Neural cell (in vitro differentiated cells): Measurements from ENCODE around the gene HEXIM2. TPM values are rescaled to one million over a fixed set of nuclear protein-coding genes. Genes with fewer than 3 reads are reported as not detected.

Experiments
- H2AFZ ChIP-seq: fragments of 200-600, 300-800 bp; sonication (generic), shearing (Covaris generic); 2 replicates; pipeline ENCODE4 v1.6.0; 2014; ENCODE audit warnings: low read depth, mild to moderate bottlenecking, antibody characterized with exemption, low read length, moderate library complexity
- H3F3A ChIP-seq: fragments of 200-600 bp; shearing (Covaris generic); 2 replicates; pipeline ENCODE4 v1.6.1; 2016; ENCODE audit warnings: mild to moderate bottlenecking, moderate library complexity, mixed read lengths, antibody characterized with exemption, low read length; ENCODE audit not compliant: insufficient read depth, poor library complexity, severe bottlenecking
- H3K27ac ChIP-seq: fragments of 200-600, 300-800 bp; sonication (generic), shearing (Covaris generic); 2 replicates; pipeline ENCODE4 v1.5.1; 2014; ENCODE audit warnings: mild to moderate bottlenecking, low read length, moderate library complexity
- H3K27me3 ChIP-seq: fragments of 300-800, 200-600 bp; sonication (generic), shearing (Covaris generic); 2 replicates; pipeline ENCODE4 v1.6.0; 2014; ENCODE audit warnings: mild to moderate bottlenecking, low read depth, low read length, moderate library complexity; ENCODE audit not compliant: insufficient read depth
- H3K36me3 ChIP-seq: fragments of 300-800, 200-600 bp; sonication (generic), shearing (Covaris generic); 2 replicates; pipeline ENCODE4 v1.5.1; 2014; ENCODE audit warnings: mild to moderate bottlenecking, antibody characterized with exemption, low read length, moderate library complexity; ENCODE audit not compliant: insufficient read depth
- H3K4me2 ChIP-seq: fragments of 300-800, 200-600 bp; sonication (generic), shearing (Covaris generic); 2 replicates; pipeline ENCODE4 v1.6.0; 2014; ENCODE audit warnings: mild to moderate bottlenecking, low read length
- H3K4me3 ChIP-seq: fragments of 300-800, 200-600 bp; sonication (generic), shearing (Covaris generic); 2 replicates; pipeline ENCODE4 v1.5.1; 2014; ENCODE audit warnings: mild to moderate bottlenecking, low read length, moderate library complexity
- H3K79me2 ChIP-seq: fragments of 200-600 bp; shearing (Covaris generic); replicated peaks from 2 replicates; pipeline ENCODE4 v1.6.0; 2014; ENCODE audit warnings: mild to moderate bottlenecking, low read length, moderate library complexity; ENCODE audit not compliant: insufficient read depth
- H3K9ac ChIP-seq: fragments of 300-800, 200-600 bp; sonication (generic), shearing (Covaris generic); 2 replicates; pipeline ENCODE4 v1.6.1; 2016; ENCODE audit warnings: mild to moderate bottlenecking, low read length, mixed read lengths
- H3K9me2 ChIP-seq: fragments of 200-600 bp; shearing (Covaris generic); 2 replicates; pipeline ENCODE4 v1.6.1; 2016; ENCODE audit warnings: mild to moderate bottlenecking, low read length, mixed read lengths; ENCODE audit not compliant: insufficient read depth
- H3K9me3 ChIP-seq: fragments of 200-600, 300-800 bp; sonication (generic), shearing (Covaris generic); 2 replicates; pipeline ENCODE4 v1.6.1; 2016; ENCODE audit warnings: mild to moderate bottlenecking, mixed run types, low read length, moderate library complexity, mixed read lengths
- H4K20me1 ChIP-seq: fragments of 200-600 bp; shearing (Covaris generic); 2 replicates; pipeline ENCODE4 v1.6.1; 2016; ENCODE audit warnings: mild to moderate bottlenecking, mixed run types; ENCODE audit not compliant: insufficient read depth
- CTCF ChIP-seq: fragments of 450-650 bp; IDR thresholded peaks from 2 replicates; pipeline ENCODE4 v1.5.1; 2014; ENCODE audit warnings: antibody characterized with exemption, mild to moderate bottlenecking, moderate library complexity; ENCODE audit not compliant: poor library complexity, severe bottlenecking
- EP300 ChIP-seq: fragments of 450-650 bp; conservative IDR thresholded peaks from 2 replicates; pipeline ENCODE4 v1.6.1; 2014; ENCODE audit warnings: antibody characterized with exemption, mild to moderate bottlenecking, moderate library complexity; ENCODE audit not compliant: poor library complexity, severe bottlenecking
- EZH2 ChIP-seq: fragments of 200-600, 300-800 bp; shearing (Covaris generic), sonication (generic); IDR thresholded peaks from 2 replicates; pipeline ENCODE4 v1.6.1; 2014; ENCODE audit warnings: antibody characterized with exemption, low read length, borderline replicate concordance, mild to moderate bottlenecking; ENCODE audit not compliant: insufficient read depth, poor library complexity, severe bottlenecking
- MXI1 ChIP-seq: fragments of 450-650 bp; conservative IDR thresholded peaks from 2 replicates; pipeline ENCODE4 v1.6.1; 2014; ENCODE audit warnings: antibody characterized with exemption, mild to moderate bottlenecking; ENCODE audit not compliant: poor library complexity, severe bottlenecking
- POLR2AphosphoS5 ChIP-seq: IDR thresholded peaks from 2 replicates; pipeline ENCODE4 v1.6.1; 2012
- RAD21 ChIP-seq: fragments of 450-650 bp; conservative IDR thresholded peaks from 2 replicates; pipeline ENCODE4 v1.6.1; 2014; ENCODE audit warnings: antibody characterized with exemption, mild to moderate bottlenecking, moderate library complexity
- REST ChIP-seq: IDR thresholded peaks from 2 replicates; pipeline ENCODE4 v1.6.1; 2012; ENCODE audit warnings: borderline replicate concordance
- SMC3 ChIP-seq: fragments of 450-650 bp; conservative IDR thresholded peaks from 2 replicates; pipeline ENCODE4 v1.6.1; 2014; ENCODE audit warnings: antibody characterized with exemption, mild to moderate bottlenecking, moderate library complexity; ENCODE audit not compliant: poor library complexity
- TAF1 ChIP-seq: IDR thresholded peaks from 2 replicates; pipeline ENCODE4 v1.6.1; 2012; ENCODE audit warnings: low read depth
- polyA plus RNA-seq: library from polyadenylated mRNA; depleted of rRNA; stranded (reverse); fragments of >200 nt; gene quantifications from 2 replicates; pipeline ENCODE4 v1.2.3, GENCODE V29; 2014

The HEXIM2 gene
- polyA plus RNA-seq, 1 donor from 2014 or later = 13.9 TPM

GRCh38 chr17:45197555-45198334 is 36.1 kb downstream of the HEXIM2 start:
- H3F3A ChIP-seq = no peaks in the 10 kb centered on the region
- no peak overlapping the region for H3K9ac ChIP-seq
- no peaks in the 10 kb centered on the region for H3K9me2 ChIP-seq
- H3K27me3 ChIP-seq = no peaks in the 10 kb centered on the region
- H3K9me3 ChIP-seq = no peaks in the 10 kb centered on the region
- H3K4me2 ChIP-seq = no peak overlapping the region
- no peak overlapping the region for H2AFZ ChIP-seq
- H3K27ac ChIP-seq = no peak overlapping the region
- H3K79me2 ChIP-seq = no peaks in the 10 kb centered on the region
- H4K20me1 ChIP-seq = no peaks in the 10 kb centered on the region
- no peaks in the 10 kb centered on the region for H3K36me3 ChIP-seq
- no peak overlapping the region for H3K4me3 ChIP-seq
- TF ChIP-seq SMC3 (peak; percentile 85), REST (no peak), POLR2AphosphoS5 (no peak), EP300 (no peak), CTCF (peak; percentile 88), TAF1 (no peak), RAD21 (peak; percentile 80), EZH2 (no peak), MXI1 (no peak)

- Histone ChIP-seq H3K4me3 (no peak overlapping the region), H3K9me3 (no peaks in the 10 kb centered on the region), H3K9me2 (no peaks in the 10 kb centered on the region), H3F3A (no peaks in the 10 kb centered on the region), H3K9ac (no peak overlapping the region), H3K4me2 (no peak overlapping the region), H3K27ac (no peak overlapping the region), H2AFZ (no peak overlapping the region), H3K27me3 (no peaks in the 10 kb centered on the region), H4K20me1 (no peaks in the 10 kb centered on the region), H3K79me2 (no peaks in the 10 kb centered on the region), H3K36me3 (no peaks in the 10 kb centered on the region)
- no peak for TF ChIP-seq EP300
- no peak for TF ChIP-seq POLR2AphosphoS5
- no peak for TF ChIP-seq CTCF
- no peak for TF ChIP-seq TAF1
- TF ChIP-seq EZH2 = no peak
- no peak for TF ChIP-seq REST
These were observed 39.0 kb downstream of the HEXIM2 start for GRCh38 chr17:45200701-45201100.
